Adrenal gland (tissue), 5 donors: ENCODE results near the gene RUBCN.

Experiments used
- POLR2A ChIP-seq, 2 donors: fragments of 450-650 bp; IDR thresholded peaks; one replicate each; pipeline ENCODE4 v1.6.1; 2017; ENCODE audit warnings: antibody characterized with exemption in 2 of 2, mild to moderate bottlenecking in 2 of 2, moderate library complexity in 1 of 2
- TF ChIP-seq, protein P1 (sequence below), 6 experiments: fragments of 450-650 bp in 4 of 6; fragments of 200-600 bp in 2 of 6; sonication (generic) in 1 of 6; IDR thresholded peaks; 1 replicate in 5 of 6; 2 replicates in 1 of 6; pipeline versions ENCODE4 v1.5.1 to v1.8.0; 2016 to 2021; ENCODE audit warnings: antibody characterized with exemption in 6 of 6, mild to moderate bottlenecking in 2 of 6, moderate library complexity in 1 of 6
- donor health status: DM: no; HTN: no; CAD: no.

DNA sequence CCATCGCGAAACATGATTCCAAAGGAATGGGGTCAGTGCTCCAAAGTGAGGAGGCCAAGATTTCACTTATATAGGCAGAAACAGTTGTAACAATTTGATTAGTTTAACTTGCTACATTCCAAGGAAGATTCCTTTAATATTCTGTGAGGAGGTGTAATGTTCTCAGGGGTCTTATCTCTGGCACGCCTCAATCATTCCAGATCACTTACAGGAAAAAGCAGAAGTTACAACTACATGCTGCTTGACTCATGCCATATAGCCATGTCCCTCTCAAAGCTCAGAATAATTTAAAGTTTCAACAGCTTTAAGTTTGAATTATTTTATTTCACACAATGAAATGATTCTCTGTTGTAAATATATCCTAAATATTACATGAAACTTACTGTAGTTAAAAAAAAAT lies 9.5 kb upstream of the RUBCN start:
- no peak for TF ChIP-seq POLR2A (IDR thresholded peaks at IDR 0.05)
- TF ChIP-seq, protein P1, sequence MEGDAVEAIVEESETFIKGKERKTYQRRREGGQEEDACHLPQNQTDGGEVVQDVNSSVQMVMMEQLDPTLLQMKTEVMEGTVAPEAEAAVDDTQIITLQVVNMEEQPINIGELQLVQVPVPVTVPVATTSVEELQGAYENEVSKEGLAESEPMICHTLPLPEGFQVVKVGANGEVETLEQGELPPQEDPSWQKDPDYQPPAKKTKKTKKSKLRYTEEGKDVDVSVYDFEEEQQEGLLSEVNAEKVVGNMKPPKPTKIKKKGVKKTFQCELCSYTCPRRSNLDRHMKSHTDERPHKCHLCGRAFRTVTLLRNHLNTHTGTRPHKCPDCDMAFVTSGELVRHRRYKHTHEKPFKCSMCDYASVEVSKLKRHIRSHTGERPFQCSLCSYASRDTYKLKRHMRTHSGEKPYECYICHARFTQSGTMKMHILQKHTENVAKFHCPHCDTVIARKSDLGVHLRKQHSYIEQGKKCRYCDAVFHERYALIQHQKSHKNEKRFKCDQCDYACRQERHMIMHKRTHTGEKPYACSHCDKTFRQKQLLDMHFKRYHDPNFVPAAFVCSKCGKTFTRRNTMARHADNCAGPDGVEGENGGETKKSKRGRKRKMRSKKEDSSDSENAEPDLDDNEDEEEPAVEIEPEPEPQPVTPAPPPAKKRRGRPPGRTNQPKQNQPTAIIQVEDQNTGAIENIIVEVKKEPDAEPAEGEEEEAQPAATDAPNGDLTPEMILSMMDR (IDR thresholded peaks at IDR 0.05), result no peak
